Brain microvascular endothelial cell (primary cell): Measurements from ENCODE around the gene CA10.

ENCODE experiments used
- DNase-seq: peaks from one replicate; pipeline ENCODE4 v3.0.0-alpha.2; 2020
- H3K27ac ChIP-seq: fragments of 250-450 bp; sonication (Bioruptor Pico); 2 replicates; pipeline ENCODE4 v1.5.1; 2020; ENCODE audit warnings: mild to moderate bottlenecking, moderate library complexity
- H3K27me3 ChIP-seq: fragments of 250-450 bp; sonication (Bioruptor Pico); replicated peaks from 2 replicates; pipeline ENCODE4 v1.5.1; 2020; ENCODE audit warnings: mild to moderate bottlenecking
- H3K36me3 ChIP-seq: fragments of 250-450 bp; sonication (Bioruptor Pico); replicated peaks from 2 replicates; pipeline ENCODE4 v1.5.1; 2020; ENCODE audit warnings: mild to moderate bottlenecking
- H3K4me3 ChIP-seq: 2 replicates; pipeline ENCODE4 v1.5.1; 2011; ENCODE audit warnings: low read depth, mild to moderate bottlenecking, control low read depth, low read length, moderate library complexity
- CTCF ChIP-seq: IDR thresholded peaks from 2 replicates; pipeline ENCODE4 v1.5.1; 2011; ENCODE audit warnings: low read depth, mild to moderate bottlenecking, moderate library complexity, low read length, control low read depth, inconsistent platforms; ENCODE audit errors: missing control alignments
- in situ Hi-C: cut with HindIII; loops from 2 replicates; pipeline ENCODE4 v1.10.0; 2017; ENCODE audit warnings: low sequenced_read_pairs, low pct_ligation_motif_present

Gene CA10

GRCh38 chr17:51585514-51586104 lies 572.9 kb downstream of the CA10 start:
- Histone ChIP-seq H3K27ac (no peak overlapping the region), H3K4me3 (no peak overlapping the region), H3K27me3 (no peaks in the 10 kb centered on the region), H3K36me3 (no peaks in the 10 kb centered on the region)
- TF ChIP-seq CTCF, result no peak
- DNase-seq, result no peak
- in situ Hi-C loops, result no loop called here

GRCh38 chr17:51580869-51581268 lies 577.6 kb downstream of the CA10 start:
- H3K4me3 ChIP-seq, result no peak overlapping the region
- no peak for TF ChIP-seq CTCF
- DNase-seq, result no peak

More at GRCh38 chr17:51580869-51581268, 577.6 kb downstream of the CA10 start:
- H3K27ac ChIP-seq, result no peak overlapping the region
- in situ Hi-C loops, result no loop called here
- H3K27me3 ChIP-seq, result no peaks in the 10 kb centered on the region
- no peaks in the 10 kb centered on the region for H3K36me3 ChIP-seq
